Transverse colon (tissue), 4 donors: ENCODE measurements around the gene KRT2. TPM values are rescaled to one million over a fixed set of nuclear protein-coding genes. Genes with fewer than 3 reads are reported as not detected.

Experiments used
- DNase-seq: peaks from one replicate; pipeline ENCODE4 v3.0.0-alpha.2; 2019
- H3K27ac ChIP-seq, 4 donors: fragments of 200-600 bp; sonication (generic); 2 replicates each; pipeline ENCODE4 v1.5.1; 2016 to 2018; ENCODE audit warnings: inconsistent platforms in 4 of 4
- H3K27me3 ChIP-seq: fragments of 200-600 bp; sonication (generic); 2 replicates; pipeline ENCODE4 v1.5.1; 2017; ENCODE audit warnings: inconsistent platforms
- H3K36me3 ChIP-seq, 4 donors: fragments of 200-600 bp; sonication (generic); 2 replicates each; pipeline ENCODE4 v1.5.1; 2017 to 2019; ENCODE audit warnings: inconsistent platforms in 4 of 4
- H3K4me1 ChIP-seq, 4 donors: fragments of 200-600 bp; sonication (generic); 2 replicates each; pipeline ENCODE4 v1.5.1; 2017 to 2020; ENCODE audit warnings: inconsistent platforms in 4 of 4
- H3K4me3 ChIP-seq, 4 donors: fragments of 200-600 bp; sonication (generic); 1 replicate in 1 of 4; 2 replicates in 3 of 4; pipeline versions ENCODE4 v1.5.1 to v1.6.1; 2017 to 2019; ENCODE audit warnings: inconsistent platforms in 4 of 4
- H3K9me3 ChIP-seq, 2 donors: fragments of 200-600 bp; sonication (generic); 2 replicates each; pipeline ENCODE4 v1.5.1; 2017 to 2019; ENCODE audit warnings: inconsistent platforms in 2 of 2
- CTCF ChIP-seq, 5 experiments: fragments of 200-600 bp in 3 of 5; fragments of 450-650 bp in 2 of 5; sonication (generic) in 3 of 5; IDR thresholded peaks; 1 replicate in 2 of 5; 2 replicates in 3 of 5; pipeline ENCODE4 v1.5.1; 2016 to 2017; ENCODE audit warnings: antibody characterized with exemption in 5 of 5, inconsistent platforms in 3 of 5, mild to moderate bottlenecking in 2 of 5, moderate library complexity in 1 of 5
- EP300 ChIP-seq: sonication (generic); formaldehyde crosslinking; IDR thresholded peaks from one replicate; pipeline ENCODE4 v1.6.1; 2017; ENCODE audit warnings: antibody characterized with exemption, low read depth
- POLR2A ChIP-seq: fragments of 450-650 bp; IDR thresholded peaks from one replicate; pipeline ENCODE4 v1.6.1; 2016; ENCODE audit warnings: antibody characterized with exemption, mild to moderate bottlenecking, moderate library complexity
- POLR2AphosphoS5 ChIP-seq, 3 donors: sonication (generic); formaldehyde crosslinking; IDR thresholded peaks; one replicate each; pipeline ENCODE4 v1.6.1; 2016; ENCODE audit warnings: antibody characterized with exemption in 3 of 3
- WGBS, 2 donors: methylation state at CpG; one replicate each; pipeline ENCODE4 v1.1.5; 2018; ENCODE audit warnings: low coverage in 1 of 2; 5-methylcytosine and 5-hydroxymethylcytosine counted together
- in situ Hi-C, 4 donors: fragments of 200-750 bp; cut with MboI; loops; one replicate each; pipeline versions ENCODE4 v1.15.0 to v1.15.1; 2017; ENCODE audit warnings: low sequenced_read_pairs in 3 of 4, low pct_ligation_motif_present in 1 of 4, low pct_unique_long_range_greater_than_20kb in 1 of 4
- intact Hi-C: fragments of 100-400 bp; cut with DNase I; formaldehyde crosslinking; loops from one replicate; pipeline ENCODE4 v1.15.1; 2023; ENCODE audit warnings: low total_unique reads
- total RNA-seq, 4 donors: library from RNA; depleted of rRNA; stranded (reverse); fragments of >200 nt; gene quantifications; one replicate each; pipeline ENCODE4 v1.1.0, GENCODE V29; 2016

Gene KRT2
- total RNA-seq, 4 donors from 2014 or later, result not detected

- H3K9me3 ChIP-seq, result no peaks in the 10 kb centered on the region
- peaks cover 16% of the 10 kb centered on the region for H3K27me3 ChIP-seq
- H3K27ac ChIP-seq, result no peak overlapping the region
- WGBS, 2 donors, result 60 to 75% methylated on average over 1 to 6 of the region's 6 CpGs
- intact Hi-C loops, result no loop called here
- no peak overlapping the region for H3K4me3 ChIP-seq
- in situ Hi-C loops, result no loop called here
- H3K4me1 ChIP-seq, result peaks cover 0 to under 1% (median 0%) of the 10 kb centered on the region in 4 donors
- no peak for DNase-seq
- H3K36me3 ChIP-seq, result no peaks in the 10 kb centered on the region
- TF ChIP-seq POLR2A, result no peak
- TF ChIP-seq POLR2AphosphoS5 (IDR thresholded peaks at IDR 0.05), result no peak
- no peak for TF ChIP-seq CTCF (IDR thresholded peaks at IDR 0.05)
- TF ChIP-seq EP300, result no peak
These were observed 33.4 kb upstream of the KRT2 start for GRCh38 chr12:52685406-52685890.

GRCh38 chr12:52684431-52684830, 32.4 kb upstream of the KRT2 start:
- in situ Hi-C loops (no loop called here), intact Hi-C loops (no loop called here)
- Histone ChIP-seq H3K4me3 (no peak overlapping the region), H3K27ac (no peak overlapping the region), H3K27me3 (peaks cover 7% of the 10 kb centered on the region), H3K9me3 (no peaks in the 10 kb centered on the region), H3K4me1 (no peaks in the 10 kb centered on the region), H3K36me3 (no peaks in the 10 kb centered on the region)
- TF ChIP-seq EP300 (no peak), POLR2AphosphoS5 (IDR thresholded peaks at IDR 0.05) (no peak), CTCF (IDR thresholded peaks at IDR 0.05) (no peak), POLR2A (no peak)
- no peak for DNase-seq
- 86% methylated on average over 2 of the region's 2 CpGs; no CpG with 5 or more reads in 1 of the 2 donors for WGBS, 2 donors

- 84 to 93% methylated on average over 6 to 12 of the region's 12 CpGs for WGBS, 2 donors
- Histone ChIP-seq H3K9me3 (no peaks in the 10 kb centered on the region), H3K4me3 (no peak overlapping the region), H3K27ac (no peak overlapping the region), H3K36me3 (no peaks in the 10 kb centered on the region), H3K4me1 (no peaks in the 10 kb centered on the region), H3K27me3 (peaks cover 4% of the 10 kb centered on the region)
- in situ Hi-C loops (no loop called here), intact Hi-C loops (no loop called here)
- TF ChIP-seq POLR2A, result no peak
- TF ChIP-seq CTCF (IDR thresholded peaks at IDR 0.05), result no peak
- TF ChIP-seq EP300, result no peak
- TF ChIP-seq POLR2AphosphoS5 (IDR thresholded peaks at IDR 0.05), result no peak
- DNase-seq, result no peak
These were observed 31.7 kb upstream of the KRT2 start for GRCh38 chr12:52683575-52684300.

GRCh38 chr12:52682938-52683574, 31.0 kb upstream of the KRT2 start:
- H3K4me1 ChIP-seq, result no peaks in the 10 kb centered on the region
- TF ChIP-seq POLR2AphosphoS5 (IDR thresholded peaks at IDR 0.05) (no peak), POLR2A (no peak), CTCF (IDR thresholded peaks at IDR 0.05) (no peak), EP300 (no peak)
- DNase-seq, result no peak
- no peaks in the 10 kb centered on the region for H3K36me3 ChIP-seq
- intact Hi-C loops, result no loop called here
- in situ Hi-C loops, result no loop called here
- WGBS, 2 donors, result 66 to 70% methylated on average over 4 of the region's 4 CpGs
- H3K4me3 ChIP-seq, result no peak overlapping the region
- no peak overlapping the region for H3K27ac ChIP-seq
- H3K9me3 ChIP-seq, result no peaks in the 10 kb centered on the region
- H3K27me3 ChIP-seq, result peaks cover 3% of the 10 kb centered on the region
